Left kidney (tissue), 2 donors: Measurements from ENCODE around the gene ASPRV1. TPM values are rescaled to one million over a fixed set of nuclear protein-coding genes. Genes with fewer than 3 reads are reported as not detected.

Experiments
- DNase-seq: peaks from one replicate; pipeline ENCODE4 v3.0.0-alpha.2; 2013
- polyA plus RNA-seq: library from polyadenylated mRNA; unstranded; fragments of 120-200 nt; gene quantifications from one replicate; pipeline ENCODE4 v1.2.1, GENCODE V29; 2013; ENCODE audit not compliant: insufficient read length

The ASPRV1 gene
- polyA plus RNA-seq, 1 donor: 4.7 TPM

- no peak for DNase-seq
Observed at GRCh38 chr2:69989441-69990105, 28.1 kb upstream of the ASPRV1 start.

DNA sequence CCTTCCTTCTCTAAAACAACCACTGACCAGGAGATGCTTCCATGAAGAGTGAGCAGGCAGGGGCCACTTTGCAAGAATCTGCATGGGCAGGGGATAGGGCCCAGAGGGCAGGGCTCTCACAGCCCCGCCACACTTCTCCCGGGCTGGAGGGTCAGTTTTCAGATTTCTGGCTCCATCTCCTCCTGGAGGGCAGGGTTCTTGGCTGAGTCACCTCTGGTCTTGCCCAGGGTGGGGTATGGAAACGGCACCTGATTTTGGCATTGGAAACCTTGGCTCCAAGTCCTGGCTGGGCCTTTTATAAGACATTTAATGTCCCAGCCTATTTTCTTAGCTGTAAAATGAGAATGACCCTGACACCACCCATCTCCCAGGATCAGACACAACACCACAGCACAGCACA is 27.6 kb upstream of the ASPRV1 start:
- DNase-seq: no peak

GRCh38 chr2:69988086-69988635 is 26.7 kb upstream of the ASPRV1 start:
- no peak for DNase-seq

- DNase-seq: no peak
Observed at GRCh38 chr2:69986691-69987090, 25.3 kb upstream of the ASPRV1 start.

DNA sequence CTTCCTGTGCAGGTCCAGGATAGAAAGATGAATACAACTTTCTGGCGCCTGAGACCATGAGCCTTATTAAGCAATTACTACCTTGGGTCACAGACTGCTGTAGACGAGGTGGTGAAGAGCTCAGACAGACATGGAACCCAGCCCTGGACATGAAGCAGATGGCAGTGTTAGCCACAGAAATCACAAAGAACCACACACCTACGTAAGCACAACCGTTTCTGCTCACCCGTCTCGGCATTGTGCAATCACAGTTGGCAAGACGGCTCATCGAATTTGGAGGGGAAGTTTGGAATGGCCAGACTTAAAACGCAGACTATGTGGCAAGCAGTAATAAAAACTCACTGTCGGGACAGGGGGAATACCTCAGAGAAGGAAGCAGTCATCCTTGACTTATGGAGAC is 24.3 kb upstream of the ASPRV1 start:
- no peak for DNase-seq

DNA sequence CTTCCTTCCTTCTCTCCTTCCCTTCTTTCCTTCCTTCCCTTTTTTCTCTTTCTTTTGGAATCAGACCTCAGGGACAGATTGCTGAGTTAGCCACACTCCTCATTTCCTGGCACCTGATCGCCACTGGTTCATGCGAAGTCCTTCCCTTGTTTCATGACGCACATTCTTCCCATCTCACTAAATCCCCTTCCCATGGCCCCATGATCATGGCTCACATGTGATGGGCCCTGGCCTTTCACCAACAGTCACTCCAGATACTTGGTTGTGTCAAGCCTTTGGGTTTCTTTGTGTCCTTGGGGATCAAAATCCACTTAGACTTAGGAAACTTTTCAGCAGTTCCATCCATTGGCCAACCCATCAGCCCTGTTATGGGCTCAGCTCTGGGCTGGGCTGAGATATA is 23.8 kb upstream of the ASPRV1 start:
- no peak for DNase-seq

DNA sequence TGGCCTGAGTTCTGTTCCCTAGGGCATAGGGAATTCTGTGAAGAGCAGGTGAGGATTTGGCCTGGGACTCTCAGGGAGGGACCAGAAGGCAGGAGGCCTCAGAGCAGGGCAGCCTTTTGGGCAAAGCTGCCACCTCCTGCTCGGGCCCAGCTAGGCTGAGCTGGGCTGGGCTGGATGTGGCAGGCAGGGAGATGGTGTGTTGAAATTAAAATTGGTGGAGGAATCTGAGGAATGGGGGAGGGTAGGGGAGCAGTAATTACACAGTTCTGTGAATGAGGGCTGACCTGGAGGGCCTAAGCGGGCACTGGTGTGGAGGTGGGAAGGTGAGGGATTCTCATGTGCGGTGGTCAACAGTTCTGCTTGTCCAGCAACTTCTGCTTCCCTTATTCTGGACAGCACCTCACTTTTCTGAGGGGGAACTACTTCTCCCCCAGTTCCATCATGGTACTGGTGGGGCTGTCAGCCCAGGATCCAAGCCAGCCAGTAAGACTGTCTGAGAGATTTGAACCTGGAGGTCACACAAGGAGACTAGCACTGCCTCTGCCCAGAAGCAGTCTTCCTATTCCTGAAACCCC is 22.0 kb upstream of the ASPRV1 start:
- DNase-seq: no peak

DNA sequence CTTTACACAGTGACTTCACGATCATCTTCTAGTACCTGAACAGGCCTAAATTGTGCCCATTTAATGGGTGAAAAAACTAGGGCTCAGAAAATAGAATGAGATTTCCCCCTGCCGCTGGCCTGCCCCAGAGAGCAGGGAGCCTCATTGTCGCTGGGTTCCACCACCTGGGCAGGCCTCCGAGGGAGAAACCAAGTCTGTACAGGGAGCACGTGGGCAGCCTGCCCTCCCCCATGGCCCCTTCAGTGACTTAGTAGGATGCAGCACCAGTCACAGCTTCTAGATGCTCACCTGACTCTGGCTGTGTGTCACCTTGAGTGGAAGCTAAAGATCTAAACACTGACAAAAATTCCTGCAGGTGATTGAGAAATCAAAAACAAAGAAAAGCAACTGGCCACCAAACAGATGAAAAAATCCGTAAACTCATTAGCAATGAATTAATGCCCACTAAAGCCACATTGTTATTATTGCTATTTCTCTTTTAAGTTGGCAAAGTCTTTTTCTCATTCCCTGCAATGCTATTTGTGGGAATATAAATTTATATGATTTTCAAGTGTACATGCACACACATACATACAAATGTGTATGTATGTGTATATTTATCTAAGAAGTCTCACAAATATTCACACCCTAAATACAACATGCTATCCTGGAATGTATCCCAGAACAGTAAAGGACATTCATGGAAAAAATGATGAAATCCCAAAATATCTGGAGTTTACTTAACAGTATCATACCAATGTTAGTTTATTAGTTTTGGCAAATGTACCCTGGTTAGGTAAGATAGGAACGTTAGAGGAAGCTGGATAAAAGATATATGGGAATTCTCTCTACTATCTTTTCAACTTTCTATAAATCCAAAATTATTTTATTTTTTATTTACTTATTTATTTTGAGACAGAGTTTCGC is 18.7 kb upstream of the ASPRV1 start:
- DNase-seq: no peak

DNA sequence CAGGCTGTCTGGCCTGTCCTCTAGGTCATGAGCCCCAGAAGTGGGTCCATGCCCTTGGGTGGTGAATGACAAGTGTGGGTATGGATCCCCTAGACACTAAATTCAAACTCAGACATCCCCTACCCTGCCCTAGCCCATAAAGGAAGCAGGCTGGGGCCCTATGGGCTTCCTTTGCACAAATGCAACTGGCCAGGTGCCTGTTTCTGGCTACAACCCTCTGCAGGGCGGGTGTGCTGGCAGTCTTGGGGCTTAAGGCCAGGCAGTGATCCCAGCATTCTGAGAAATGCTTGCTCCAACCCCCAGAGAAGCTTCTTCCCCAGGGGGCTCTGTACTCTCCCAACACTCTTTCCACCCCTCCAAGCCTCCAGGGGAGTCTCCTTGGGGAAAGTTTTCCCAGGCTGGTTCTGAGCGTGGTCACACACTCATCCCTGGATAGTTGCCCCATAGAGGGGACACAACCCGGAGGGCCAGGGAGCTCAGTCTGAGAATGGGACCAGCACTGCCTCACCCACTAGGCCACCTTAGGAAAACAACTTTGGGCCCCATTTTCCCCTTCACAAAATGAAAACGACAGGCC is 16.6 kb upstream of the ASPRV1 start:
- no peak for DNase-seq

- no peak for DNase-seq
Observed at GRCh38 chr2:69977186-69977585, 15.8 kb upstream of the ASPRV1 start.

- DNase-seq: no peak
Observed at GRCh38 chr2:69975853-69976462, 14.5 kb upstream of the ASPRV1 start.

DNA sequence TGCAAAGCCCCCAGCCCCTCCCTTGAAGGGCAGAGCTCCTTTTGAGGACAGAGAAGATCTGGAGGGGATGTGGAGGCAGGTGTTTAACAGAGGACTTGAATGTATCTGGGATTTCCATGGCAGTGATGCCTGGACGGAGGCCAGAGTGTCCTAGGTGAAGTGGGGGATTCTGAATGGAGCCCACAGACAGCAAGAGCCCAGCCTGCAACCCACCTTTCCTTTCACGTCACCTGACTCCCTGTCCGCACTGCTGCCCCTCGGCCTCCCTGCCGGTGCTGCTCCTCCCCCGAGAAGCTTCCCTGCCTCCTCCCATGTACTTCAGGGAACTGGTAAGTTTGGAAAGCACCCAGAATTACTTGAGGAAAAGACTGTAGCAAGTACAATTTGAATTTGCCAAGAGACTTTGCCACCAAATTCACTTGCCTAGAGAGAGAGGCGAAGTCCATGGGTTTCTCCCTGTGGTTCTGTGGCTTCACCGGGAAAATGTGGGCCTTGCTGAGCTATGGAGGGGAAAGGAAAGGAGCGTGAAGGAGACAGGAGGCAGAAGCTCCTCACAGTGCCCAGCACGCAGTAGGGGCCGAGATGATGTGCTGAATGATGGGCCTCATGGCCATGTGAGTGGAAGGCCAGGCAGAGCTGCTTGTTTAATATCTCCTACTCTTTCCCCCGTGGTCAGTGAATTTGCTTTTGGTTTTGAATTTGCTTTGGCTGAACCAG is 13.9 kb upstream of the ASPRV1 start:
- DNase-seq: no peak

DNA sequence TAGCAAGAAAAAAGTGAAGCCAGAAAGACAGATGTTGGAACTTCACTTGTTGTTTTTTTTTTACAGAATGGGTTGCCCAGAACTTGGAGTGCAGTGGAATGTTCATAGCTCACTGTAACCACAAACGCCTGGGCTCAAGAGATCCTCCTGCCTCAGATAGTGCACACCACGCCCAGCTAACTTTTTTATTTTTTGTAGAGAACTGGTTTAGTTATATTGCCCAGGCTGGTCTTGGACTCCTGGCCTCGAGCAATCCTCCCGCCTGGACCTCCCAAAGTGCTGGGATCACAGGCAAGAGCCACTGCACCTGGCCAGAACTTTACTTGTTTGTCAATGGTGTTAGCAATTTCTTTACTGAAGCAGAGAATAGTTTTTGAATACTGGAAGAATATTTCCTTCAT is 11.9 kb upstream of the ASPRV1 start:
- no peak for DNase-seq

- DNase-seq: no peak
Observed at GRCh38 chr2:69972822-69973221, 11.4 kb upstream of the ASPRV1 start.

DNA sequence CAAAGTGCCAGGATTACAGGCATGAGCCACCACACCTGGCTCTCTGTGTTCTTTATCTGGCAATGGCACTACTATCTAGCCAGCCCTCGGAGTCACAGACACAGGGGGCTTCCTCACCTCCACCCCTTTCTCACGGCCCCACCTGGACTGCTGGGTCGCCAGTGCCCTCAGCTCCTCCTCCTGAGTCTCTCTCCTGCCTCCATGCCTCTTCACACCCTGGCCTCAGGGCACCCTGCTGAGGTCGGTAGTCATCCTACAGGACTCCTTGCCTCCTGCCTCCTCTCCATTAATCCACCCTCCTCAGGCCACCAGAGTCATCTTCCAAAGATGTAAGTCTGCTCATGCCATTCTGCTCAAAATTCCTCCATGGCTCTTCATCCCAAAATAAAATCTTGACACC is 8.6 kb upstream of the ASPRV1 start:
- DNase-seq: no peak

GRCh38 chr2:69969126-69969983 is 7.9 kb upstream of the ASPRV1 start:
- DNase-seq: no peak

GRCh38 chr2:69968609-69969008 is 7.2 kb upstream of the ASPRV1 start:
- no peak for DNase-seq

DNA sequence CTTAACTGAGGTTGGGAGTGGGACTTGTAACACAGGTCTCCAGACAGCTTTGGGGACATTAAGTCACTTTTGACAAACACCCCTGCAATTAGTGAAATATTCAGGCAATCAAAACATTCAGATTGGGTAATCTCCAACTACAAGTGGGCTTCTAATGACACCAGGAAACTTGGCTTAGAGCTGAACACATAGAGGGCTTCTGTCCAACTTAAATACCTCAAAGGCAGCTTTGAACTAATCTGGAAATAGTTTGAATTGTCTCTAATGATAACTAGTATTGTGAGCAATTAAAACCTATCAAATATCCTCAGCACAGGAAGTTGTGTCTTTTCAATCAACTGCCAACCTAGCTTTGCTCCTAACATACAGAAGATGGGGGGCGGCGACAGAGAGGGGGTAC is 5.1 kb upstream of the ASPRV1 start:
- DNase-seq: no peak

DNA sequence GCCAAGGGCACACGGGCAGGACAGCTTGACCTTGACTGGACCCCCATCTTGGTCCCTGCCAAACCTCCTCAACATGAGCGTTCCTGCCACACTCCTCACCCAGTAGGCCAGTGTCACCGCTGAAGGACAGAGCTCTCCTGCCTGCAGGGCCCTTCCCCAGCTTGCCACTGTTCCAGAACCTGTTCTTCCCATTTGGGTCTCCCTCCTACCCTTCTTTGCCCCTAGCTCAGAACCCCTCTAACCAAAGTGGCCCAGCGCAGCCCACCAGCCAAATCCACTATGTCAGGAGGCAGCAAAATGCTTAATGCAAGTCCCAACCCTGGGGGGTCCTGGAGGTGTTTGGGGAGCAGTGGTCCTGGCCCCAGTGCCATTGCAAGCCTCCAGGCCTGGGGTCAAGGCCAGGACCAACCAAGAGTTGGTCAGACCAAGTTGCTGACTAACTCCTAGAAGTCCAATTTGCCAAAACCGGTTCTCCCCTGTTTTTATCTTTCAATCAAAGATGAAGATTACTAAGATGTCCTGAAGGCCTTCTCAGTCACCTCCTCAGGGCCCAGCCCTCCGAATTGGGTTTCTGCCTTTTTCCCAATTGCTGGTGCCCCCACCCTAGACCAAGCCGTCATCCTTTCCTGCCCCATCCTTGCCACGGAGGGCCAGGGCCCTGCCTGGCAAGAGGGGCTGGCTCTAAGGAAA is 4.5 kb upstream of the ASPRV1 start:
- no peak for DNase-seq

DNA sequence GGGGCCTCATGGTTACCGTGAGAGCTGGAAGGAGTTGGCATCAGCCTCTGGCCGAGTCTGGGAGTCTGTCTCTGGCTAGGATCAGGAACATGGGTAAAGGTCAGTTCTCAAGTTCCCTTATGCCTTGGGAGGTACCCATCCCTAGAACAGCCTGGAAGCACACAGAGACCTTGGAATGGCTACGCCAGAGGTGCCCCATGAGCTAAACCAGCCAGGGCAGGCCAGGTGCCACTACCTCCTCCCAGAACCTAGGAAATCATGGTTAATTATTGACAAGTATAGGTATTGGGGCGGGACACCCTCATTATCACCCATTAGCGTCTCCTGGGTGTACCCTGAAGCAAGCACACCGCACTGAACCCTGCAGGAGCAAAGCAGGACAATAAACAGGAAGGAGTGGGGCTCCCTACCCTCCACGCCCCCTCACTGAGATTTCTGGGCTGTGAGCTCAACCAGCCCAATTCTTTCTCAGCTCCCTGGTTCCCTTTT is 3.0 kb upstream of the ASPRV1 start:
- DNase-seq: no peak
